ENCODE measurements around the gene GJC1.
"Not testable (repeated sequence)": the region's sequence is repeated elsewhere in the genome, so short reads cannot be mapped to it uniquely, and the experiment has no call there.

The GJC1 gene

DNA sequence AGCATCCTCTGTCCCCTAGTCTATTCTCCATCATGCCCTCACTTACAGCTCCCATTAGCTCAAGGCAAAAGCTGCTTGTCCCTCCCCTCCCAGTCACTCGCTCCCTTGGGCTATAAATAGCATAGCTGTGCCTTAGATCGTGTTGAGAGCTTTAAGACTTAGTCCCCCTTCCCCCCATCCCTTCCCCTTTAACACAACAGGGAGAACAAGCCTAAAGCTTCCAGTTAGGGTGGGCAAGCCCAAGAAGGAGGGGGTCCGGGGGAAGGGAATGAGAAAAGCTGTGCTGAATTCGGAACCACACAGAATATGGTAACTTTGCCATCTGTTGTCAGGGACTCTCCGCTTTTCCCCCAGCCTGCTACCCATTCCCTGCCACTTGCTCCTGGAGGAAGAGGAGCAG, 12.7 kb upstream of the GJC1 start:
- DNase-seq, result no peak

DNA sequence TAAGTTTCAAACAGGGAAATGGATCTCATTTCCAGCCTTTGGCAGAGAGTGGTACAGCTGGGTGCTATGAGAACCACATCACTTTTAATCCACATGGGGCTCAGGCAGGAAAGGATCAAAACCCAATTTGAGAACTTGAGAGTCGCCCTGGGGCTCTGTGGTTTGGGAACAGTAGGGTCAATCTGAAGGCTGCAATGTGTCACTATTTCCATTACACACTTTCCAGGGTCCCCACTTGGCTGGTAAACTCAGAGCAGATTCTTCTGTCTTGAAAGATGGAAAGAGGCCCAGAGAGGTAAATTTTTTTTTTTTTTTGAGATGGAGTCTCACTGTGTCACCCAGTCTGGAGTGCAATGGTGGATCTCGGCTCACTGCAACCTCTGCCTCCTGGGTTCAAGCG, 10.8 kb upstream of the GJC1 start:
- no peak for DNase-seq

DNA sequence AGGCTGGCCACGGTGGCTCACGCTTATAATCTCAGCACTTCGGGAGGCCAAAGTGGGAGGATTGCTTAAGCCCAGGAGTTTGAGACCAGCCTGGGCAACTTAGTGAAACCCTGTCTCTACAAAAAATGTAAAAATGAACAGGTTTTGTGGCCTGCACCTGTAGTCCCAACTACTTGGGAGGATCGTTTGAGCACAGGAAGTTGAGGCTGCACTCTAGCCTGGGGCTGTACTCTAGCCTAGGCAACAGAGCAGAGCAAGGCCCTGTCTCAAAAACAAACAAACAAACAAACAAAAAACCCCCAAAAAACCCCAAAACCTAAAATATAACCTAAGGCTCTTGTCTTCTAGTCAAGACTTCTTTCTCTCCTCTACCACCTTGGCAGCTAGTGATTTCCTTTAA, 10.2 kb upstream of the GJC1 start:
- DNase-seq, result no peak

DNA sequence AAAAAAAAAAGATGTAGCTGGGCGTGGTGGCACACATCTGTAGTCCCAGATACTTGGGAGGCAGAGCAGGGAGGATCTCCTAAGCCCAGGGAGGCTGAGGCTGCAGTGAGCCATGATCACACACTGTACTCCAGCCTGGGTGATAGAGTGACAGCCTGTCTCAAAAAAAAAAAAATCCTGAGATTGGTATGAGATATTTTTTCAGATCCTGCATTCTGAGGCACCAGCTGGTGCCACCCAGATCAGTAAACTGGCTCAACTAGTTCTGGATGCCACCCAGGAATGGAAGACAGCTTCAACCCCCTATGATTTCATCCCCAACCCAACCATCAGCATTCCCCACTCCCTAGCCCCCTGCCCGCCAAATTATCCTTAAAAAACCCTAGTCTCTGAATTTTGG, 7.1 kb upstream of the GJC1 start:
- no peak for DNase-seq

DNA sequence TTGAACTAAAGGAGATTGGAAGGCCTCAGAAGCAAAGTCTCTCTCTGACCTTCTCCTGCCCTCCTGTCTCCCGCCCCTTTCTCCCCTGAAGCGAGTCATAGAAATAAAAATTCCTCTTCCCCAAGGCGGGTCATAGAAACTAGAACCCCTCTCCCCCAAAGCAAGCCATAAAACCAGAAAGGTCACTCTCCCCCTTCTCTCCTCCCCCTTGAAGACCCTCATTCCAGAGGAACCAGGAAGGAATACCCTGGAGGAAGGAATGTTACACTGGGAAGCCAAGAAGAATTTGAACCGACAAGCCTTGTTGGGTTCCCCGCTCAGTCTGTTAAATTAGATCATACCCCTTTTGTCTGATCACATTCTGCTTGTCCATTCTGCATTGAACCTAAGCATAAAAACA, 2.7 kb upstream of the GJC1 start:
- DNase-seq, result no peak

DNA sequence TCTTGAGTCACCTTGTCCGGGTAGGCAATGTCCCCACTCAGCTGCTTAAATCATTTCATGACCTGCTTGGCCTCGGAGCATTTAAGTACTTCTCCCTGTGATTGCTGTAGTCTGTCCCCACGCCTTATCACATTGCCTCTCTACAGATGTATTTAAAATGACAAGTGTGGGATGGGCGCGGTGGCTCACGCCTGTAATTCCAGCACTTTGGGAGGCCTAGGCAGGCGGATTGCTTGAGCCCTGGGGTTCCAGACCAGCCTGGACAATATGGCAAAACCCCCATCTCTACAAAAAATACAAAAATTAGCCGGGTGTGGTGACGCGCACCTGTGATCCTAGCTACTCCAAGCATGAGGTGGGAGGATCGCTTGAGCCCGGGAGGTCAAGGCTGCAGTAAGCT, 1.3 kb upstream of the GJC1 start:
- DNase-seq, result no peak

DNA sequence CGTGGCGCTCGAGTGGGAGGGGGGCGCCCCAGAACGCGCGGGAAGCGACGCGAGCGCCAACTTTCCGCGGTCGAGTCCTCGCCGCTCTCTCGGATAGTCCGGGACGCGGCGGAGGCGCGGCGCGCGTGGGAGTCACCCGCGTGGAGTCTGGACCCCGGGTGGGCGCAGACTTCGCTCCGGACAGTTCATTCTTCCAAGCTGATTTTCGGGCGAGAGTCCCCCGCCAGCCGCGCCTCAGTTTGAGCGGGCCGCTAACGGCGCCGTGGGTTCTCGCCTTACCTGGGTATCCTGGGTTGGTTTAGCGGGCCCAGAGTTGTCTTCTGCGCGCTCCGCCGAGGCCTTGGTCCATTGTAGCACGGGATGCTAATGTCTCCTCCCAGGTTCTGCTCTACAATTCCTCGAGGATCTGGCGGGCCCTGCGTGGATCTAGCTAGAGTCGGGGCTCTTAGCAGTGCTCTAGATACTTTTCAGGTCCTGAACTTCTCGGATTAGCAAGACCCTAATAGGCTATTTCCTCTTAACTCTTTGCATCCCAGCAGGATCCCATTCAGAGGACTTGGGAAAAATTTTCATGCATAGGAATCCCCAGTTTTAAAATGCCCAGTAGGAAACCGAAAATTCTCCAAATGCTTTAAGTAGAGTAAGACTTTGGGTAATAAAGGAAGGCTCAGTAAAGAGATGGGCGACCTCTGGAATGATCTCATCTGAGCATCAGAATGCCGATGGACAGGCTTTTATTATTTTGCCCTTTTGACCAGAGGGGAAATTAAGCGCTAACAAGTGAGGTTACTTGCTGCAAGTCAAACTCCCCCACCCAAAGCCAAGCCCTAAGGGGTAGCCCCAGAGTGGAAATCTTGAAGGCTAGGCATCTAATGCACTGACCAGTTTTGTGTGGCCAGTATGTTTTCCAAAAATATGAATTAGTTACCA, 537 bp upstream of the GJC1 start:
- DNase-seq, result peak; percentile 13

DNA sequence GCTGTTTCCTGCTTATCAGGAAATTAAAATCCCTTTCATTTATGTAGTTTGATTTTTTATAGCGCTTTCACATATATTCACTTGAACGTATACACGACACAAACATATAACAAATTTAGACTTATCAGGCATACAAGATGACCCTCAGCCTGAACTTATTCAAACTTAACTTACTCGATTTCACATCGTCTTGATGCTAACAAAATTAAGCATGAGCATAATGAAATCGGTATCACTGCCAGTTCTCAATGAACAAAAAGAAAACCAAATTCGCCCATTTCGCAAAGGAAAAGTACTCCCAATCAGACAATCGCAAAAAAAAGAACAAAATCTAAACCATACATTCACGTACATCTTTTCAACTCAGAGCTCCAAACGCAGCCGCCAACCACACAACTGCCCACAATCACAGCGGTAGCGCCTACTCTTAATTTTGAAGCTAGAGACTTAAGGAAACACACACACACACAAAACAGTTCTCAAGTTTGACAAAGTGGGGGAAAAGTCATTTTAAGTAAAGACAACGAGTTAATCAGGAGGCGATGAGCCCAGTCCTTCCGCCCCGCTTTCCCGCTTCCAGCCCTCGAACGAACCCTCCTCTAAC, 1.1 kb downstream of the GJC1 start:
- no peak for DNase-seq

DNA sequence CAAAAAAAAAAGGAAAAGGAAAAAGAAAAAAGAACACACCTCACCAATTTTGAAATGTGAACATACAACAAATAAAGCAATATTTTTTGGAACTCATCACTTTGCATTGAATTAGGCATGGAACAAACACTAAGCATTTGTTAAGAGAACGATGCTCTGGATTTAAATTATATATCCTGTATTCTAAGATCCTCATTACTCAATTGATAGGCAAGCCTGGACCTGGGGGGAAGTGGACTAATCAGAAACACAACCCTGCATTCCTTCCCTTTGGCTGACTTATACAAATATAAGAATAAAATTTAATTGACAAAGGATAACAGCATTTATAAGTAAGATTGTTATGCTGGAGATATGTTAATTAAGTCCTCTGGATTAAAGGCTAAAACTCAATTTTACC, 2.2 kb downstream of the GJC1 start:
- DNase-seq, result no peak

DNA sequence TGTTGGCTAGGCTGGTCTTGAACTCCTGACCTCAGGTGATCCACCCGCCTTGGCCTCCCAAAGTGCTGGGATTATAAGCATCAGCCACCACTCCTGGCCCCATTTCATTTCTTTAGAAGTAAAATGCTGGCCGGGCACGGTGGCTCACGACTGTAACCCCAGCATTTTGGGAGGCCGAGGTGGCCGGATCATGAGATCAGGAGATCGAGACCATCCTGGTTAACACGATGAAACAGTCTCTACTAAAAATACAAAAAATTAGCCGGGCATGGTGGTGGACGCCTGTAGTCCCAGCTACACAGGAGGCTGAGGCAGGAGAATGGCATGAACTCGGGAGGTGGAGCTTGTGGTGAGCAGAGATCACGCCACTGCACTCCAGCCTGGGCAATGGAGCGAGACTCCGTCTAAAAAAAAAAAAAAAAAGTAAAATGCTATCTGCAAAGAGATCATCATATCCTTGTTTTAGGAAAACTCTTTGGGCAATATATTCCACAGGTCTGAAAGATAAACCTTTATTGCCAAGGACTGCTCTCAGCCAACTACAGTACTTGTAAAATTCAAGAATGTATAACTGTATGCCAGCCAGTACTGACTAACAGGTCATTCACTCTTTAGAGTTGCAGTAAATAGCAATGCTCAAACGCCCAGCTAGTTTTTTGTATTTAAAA, 3.8 kb downstream of the GJC1 start:
- no peak for DNase-seq

DNA sequence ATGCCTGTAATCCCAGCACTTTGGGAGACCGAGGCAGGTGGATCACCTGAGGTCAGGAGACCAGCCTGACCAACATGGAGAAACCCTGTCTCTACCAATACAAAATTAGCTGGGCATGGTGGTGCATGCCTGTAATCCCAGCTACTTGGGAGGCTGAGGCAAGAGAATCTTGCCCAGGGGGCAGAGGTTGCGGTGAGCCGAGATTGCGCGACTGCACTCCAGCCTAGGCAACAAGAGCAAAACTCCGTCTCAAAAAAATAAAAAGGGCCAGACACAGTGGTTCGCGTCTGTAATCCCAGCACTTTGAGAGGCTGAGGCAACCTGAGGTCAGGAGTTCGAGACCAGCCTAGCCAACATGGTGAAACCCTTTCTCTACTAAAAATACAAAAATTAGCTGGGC, 4.9 kb downstream of the GJC1 start:
- not testable (repeated sequence) for DNase-seq

DNA sequence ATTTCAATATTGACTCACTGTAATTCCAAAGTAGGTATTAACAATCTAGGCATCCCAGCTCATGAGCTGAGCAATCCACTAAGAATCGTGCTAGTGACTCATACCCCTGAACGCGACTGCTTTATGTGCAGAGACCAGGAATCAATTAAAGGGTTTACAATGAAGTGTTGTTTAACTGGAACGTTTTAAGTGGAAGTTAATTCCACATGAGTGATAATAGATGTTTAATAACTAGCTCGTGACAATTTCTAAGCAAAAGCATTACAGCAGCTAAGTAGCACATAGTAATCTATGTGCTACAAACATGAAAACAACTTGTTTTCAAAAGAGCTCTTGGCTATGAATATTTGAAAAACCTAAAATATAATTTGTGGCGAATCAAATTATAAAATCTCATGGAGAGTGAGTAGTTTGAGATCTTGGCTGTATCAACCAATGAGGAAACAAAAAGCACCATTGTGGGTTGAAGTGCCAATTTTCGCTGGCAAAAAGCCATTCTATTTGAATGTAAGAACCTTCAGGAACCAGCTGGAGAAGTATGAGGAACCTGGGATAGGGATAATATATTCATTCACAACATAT, 9.4 kb downstream of the GJC1 start:
- peak; percentile 89 for DNase-seq

DNA sequence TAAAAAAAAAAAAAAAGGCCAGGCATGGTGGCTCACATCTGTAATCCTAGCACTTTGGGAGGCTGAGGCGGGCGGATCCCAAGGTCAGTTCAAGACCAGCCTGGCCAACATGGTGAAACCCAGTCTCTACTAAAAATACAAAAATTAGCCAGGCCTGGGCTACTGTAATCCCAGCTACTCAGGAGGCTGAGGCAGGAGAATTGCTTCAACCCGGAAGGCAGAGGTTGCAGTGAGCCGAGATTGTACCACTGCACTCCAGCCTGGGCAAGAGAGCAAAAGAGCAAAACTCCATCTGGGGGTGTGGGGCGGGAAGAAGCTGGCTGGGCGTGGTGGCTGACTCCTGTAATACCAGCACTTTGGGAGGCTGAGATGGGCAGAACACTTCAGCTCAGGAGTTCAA, 11.6 kb downstream of the GJC1 start:
- not testable (repeated sequence) for DNase-seq

DNA sequence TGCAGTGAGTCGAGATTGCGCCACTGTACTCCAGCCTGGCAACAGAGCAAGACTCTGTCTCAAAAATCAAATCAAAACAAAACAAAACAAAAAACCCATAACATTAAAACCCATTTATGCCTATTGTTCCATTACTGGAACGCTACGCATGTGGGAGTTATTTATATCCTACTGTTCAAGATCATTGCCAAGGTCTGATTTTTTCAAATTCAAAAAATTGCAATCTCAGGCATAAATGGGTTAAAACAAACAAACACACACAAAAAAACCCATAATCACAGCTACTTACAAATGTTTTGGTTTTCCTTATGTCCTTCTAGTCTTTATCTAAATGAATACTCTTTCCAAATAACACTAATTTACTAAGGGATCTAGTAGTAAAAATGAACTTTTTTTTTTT, 17.8 kb downstream of the GJC1 start:
- DNase-seq, result no peak

DNA sequence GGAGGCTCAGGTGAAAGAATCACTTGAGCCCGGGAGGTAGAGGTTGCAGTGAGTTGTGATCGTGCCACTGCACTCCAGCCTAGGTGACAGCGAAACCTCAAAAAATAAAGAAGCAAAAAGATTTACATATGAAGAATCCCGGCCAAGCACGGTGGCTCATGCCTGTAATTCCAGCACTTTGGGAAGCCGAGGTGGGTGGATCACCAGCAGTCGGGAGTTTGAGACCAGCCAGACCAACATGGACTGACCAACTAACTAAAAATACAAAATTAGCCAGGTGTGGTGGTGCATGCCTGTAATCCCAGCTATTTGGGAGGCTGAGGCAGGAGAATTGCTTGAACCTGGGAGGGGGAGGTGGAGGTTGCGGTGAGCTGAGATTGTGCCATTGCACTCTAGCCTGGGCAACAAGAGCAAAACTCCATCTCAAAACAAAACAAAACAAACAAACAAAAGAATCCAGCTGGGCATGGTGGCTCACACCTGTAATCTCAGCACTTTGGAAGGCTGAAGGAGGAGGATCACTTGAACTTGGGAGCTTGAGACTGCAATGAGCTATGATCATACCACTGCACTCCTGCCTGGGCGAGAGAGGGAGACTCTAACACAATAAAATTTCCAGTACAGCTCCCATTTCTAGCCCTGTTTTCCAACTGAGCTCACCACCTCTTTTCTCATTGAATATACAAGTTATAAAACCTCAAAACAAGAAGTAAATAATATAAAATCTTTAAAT, 21.3 kb downstream of the GJC1 start:
- DNase-seq, result not testable (repeated sequence)

DNA sequence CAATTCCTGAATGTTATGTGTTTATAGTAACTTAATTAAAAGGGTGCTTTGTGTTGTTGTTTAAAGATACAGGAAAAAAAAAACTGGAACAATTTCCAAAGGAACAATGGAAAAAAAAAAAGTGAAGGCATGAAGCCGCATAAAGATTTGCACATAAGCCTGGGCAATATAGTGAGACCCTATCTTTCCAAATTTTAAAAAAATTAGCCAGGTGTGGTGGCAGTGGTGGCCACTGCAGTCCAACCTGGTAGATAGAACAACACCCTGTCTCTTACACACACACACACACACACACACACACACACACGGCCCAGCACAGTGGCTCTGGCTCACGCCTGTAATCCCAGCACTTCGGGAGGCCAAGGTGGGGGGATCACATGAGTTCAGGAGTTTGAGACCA, 21.9 kb downstream of the GJC1 start:
- no peak for DNase-seq

DNA sequence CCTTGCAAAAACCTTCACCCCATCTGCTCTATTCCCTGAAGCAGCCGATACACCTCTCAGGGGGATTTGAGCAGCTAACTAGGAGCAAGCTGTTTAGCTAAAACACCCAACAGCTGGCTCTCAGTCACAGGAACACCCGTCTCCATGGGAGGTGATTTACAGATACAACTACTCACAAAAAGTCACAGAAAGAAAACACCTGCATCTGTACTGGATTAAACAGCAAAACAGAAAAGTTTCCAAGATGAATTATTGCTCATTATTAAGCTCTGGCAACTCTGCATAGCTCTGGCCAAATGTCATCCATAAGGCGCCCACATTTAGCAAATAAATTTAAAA, 22.3 kb downstream of the GJC1 start:
- no peak for DNase-seq

DNA sequence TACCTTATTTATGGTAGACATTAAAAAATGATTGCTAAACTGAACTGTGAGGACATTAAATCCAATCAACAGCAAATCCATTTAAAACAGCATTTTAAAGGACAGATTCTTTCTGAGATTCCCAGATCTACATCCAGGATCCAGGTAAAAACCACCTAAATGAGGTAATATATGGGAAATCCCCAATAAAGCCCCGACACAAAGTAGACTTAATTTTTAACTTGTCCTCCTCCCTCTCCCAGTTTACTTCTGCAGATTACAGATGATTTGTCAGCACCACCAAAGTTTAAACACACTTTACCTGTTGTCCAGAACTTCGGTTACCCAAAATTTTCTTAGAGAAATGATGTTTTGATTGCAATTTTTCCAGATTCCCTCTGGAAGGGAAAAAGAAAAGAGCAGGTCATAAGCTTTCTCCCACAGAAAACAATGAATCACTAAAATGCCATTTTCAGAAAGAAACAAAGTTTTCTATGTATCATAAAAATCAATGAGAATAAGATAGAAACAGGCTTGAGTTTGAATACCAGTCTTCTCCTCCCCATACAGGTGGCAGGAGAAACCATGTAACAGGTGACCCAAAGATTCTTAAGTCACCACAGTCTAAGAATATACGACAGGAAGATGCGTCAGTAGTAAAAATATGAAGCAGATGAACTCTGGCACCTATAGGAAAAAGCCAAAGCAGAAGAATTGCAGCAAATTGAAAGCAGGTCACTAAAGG, 22.8 kb downstream of the GJC1 start:
- DNase-seq, result no peak

DNA sequence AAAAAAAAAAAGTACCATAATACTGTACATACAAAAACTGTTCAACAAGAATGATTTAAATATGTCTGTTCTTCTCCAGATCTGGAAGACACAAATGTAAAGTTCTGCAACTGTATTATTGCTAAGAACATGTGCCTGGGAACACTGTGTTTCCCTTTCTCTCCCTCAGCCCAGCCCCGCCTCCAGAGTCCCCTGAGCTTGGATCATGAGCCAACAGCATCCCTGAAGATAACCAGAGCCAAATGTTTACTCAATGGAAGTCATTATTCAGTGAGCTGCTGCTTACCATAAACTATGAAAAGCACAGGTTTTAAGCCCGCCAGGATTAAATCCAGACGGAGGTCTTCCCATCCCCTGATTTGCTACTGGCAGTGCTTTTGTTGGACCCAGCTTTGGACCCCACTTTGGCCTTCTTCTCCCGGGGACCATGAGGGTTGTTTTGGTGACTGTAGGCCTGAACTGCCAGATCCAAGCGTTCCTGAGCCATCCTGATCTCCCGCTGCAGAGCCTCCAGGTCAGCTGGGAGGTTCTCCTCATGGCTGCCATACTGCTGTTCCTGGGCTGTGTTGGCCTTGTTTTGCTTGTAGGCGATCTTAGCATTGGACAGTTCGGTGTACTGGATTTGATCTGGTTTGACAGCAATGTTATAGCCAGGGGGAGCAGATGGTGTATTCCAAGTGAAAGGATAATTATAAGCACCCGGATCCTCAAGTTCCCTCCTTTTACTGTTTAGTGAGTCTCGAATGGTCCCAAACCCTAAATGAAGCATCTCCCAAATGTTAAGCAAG, 25.6 kb downstream of the GJC1 start:
- DNase-seq, result no peak

DNA sequence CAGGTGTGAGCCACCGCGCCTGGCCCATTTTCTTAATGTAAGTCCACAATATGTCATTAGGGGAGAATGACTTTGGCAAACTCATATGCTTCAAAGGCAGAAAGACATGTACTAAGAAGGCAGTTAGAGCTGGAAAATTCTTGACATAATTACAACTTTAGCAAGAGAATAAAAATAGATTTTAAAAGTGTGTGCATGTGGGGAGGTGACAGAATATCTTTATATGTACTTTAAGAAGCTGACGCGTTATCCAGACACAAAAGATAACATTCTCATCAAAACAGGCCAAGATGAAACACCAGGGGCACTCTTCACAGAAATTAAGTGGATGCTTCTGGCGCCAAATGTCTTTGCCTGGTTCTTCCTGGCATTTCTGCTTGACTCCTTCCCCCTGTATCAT, 28.2 kb downstream of the GJC1 start:
- no peak for DNase-seq

DNA sequence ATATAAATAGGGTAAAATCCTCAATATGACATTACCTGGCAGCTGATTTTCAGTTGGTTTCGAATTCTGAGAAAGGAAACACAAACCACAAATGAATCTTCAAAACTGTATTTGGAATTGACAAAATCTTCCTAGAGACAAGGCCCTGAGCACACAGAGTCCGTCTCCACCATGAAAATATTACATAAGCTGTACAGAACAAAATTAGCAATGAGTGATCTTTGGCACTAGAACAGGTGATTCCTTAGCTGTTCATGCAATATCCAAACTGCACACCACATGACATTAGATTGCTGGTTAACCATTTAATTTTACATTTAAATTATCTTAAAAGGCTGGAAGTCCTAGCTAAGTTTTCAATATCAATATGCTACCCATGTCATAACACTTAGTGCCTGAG, 31.7 kb downstream of the GJC1 start:
- DNase-seq, result no peak

DNA sequence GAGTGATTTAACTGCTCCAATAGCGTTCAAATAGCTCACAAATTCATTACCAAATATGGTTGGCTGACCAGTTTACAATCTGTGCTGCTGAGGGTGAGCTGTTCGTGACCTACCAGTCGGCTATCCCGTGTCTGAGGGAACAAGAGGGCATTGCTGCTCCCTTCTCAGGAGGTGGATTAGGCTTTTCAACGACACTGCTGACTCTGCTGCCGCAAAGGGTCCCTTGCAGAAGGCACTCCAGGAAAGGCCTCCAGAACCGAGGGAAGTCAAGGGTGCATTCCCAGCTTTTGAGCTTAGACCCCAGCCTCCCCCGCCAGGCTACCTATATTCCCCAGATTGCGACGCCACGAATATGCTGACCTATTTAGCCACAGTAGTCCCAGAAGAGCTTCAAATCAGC, 32.3 kb downstream of the GJC1 start:
- no peak for DNase-seq
